GM12874 (cell line): ENCODE data around the gene MED25.

ENCODE experiments used
- CTCF ChIP-seq: IDR thresholded peaks from 2 replicates; pipeline ENCODE4 v1.5.1; 2011; ENCODE audit warnings: low read depth, mild to moderate bottlenecking, control low read depth, low read length, moderate library complexity; ENCODE audit not compliant: insufficient read depth

The MED25 gene

GRCh38 chr19:49852631-49853126 is 34.6 kb downstream of the MED25 start:
- TF ChIP-seq CTCF: no peak

DNA sequence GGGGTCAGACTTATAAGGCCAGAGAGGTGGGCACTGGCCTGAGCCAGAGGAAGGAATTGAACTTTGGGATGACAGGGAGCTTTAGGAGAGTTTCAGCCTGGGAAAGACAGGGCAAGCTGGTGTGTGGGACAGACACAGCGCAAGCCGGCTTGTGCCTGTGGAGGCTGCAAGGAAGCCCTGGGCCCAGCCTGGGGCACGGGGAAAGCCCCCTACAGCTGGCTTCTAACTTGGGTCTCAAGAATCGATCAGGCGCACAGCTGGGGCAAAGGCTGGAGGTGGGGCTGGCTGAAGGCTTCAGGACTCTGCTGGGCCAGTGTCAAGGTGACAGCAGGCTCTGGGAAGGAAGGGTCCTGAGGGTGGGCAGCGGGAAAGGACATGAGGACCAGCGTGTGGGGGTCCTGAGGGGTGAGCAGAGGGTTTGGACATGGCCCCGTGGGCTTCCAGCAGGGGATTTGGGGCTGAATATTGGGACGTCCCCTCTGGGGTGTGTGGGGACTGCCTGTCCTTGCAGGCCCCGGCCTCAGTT is 35.8 kb downstream of the MED25 start:
- TF ChIP-seq CTCF: no peak

DNA sequence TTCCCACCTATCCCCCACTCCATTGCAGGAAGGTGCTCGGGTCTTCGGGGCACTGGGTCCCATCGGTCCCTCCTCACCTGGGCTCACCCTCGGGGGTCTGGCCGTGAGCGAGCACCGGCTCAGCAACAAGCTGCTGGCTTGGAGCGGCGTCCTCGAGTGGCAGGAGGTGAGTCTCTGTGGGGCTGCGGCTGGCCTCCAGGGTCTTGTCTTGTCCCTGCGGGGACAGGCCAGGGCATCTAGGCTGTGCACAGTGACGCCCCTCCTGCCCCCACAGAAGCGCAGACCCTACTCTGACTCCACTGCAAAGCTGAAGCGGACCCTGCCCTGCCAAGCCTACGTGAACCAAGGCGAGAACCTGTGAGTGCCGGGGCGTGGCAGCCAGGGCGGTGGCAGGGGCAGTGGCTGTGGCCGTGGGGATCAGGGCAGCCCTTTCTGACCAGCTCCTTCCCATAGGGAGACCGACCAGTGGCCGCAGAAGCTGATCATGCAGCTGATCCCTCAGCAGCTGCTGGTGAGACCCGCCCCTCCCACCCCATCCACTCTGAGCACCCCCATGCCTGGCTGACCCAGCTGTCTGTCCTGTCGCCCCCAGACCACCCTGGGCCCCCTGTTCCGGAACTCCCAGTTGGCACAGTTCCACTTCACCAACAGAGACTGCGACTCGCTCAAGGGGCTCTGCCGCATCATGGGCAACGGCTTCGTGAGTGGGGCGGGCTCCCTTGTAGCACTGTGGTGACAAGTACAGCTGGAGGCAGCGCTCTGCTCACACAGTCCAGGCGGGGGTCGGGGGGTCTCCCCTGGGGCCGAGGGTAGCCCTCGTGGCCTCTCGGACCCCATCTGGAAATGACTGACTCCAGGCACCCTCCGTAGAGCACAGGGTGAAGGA is 36.5 kb downstream of the MED25 start:
- TF ChIP-seq CTCF: no peak

DNA sequence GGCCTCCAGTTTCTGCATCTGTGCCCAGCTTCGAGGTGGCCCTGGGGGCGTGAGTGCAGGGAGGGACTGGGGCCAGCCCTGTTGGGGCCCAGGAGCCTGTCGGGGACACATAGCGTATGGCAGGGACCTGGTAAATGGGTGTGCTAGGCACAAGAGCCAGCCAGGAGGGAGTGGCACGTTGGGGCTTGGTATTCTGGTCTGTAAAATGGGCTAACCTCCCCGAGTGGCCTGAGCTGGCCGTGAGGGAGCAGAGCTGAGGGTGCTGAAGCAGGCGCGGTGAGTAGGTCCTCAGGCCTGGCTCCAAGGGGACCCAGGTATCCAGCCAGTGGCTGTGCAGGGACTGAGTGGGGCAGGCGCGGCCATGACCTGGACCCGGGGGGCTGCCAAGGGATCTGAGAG is 37.2 kb downstream of the MED25 start:
- no peak for TF ChIP-seq CTCF

DNA sequence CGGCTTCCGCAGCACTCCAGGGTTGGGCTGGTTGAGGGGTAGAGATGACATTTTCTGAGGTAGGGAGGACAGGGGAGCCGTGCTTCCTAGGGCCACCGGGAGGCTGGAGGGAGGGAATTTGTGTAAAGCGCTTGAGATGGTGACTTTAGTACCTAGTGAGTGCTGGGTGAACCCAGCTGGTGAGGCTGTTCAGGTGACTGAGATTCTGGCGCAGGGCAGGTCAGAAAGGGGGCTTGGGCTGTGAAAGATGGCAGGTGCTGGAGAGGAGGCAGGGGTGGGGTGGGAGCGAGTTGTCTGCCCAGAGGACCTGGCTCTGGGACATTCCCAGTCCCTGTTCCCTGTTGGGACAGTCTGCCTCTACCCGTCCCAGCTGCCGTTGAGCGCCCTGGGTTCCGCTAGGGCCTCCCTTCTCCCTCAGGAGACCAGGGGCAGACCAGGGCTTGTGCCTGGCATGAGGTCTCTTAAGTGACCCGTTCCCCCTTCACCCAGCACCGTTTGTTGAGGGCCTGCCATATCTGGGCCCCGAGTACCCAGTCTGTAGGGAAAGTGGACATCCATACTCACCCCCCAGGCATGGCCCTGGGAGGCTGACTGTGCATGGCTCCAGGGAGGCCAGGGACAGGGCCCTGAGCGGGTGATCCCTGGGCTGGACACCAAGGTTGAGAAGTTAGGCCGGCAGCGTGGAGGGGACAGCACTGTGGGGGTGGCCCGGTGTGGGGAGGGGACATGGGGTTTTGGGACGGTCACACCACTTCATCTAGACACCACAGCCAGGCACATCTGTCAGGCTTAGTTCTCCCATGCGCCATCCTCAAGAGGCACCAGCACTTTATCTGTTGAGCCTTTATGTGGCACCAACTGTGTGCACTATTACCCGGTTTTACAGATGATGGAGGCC is 37.8 kb downstream of the MED25 start:
- no peak for TF ChIP-seq CTCF

DNA sequence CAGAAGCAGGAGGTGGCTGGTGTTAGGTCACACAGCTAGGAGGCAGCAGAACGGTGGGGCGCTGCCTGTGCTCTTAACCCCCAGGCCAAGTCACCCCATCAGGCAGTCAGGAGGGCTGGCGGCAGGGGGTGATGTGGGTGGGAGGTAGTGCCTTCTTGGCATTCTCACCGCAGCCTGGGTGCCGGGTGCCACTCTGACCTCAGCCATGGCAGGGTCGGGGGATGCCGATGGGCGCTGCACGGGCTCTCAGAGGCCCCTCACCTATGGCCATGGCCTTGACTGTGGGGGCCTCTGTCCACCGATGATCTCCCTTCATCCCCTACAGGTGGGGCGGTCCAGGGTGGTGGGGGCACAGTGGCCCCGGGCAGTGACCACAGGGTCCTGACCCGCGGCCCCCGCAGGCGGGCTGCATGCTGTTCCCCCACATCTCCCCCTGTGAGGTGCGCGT is 38.5 kb downstream of the MED25 start:
- no peak for TF ChIP-seq CTCF
